Activated CD4-positive, alpha-beta T cell treated with anti-CD3 and anti-CD28 coated beads, Interleukin-2, Interleukin-6, amounts not matched to agents 100 ng/mL and 50 ng/mL, durations not matched to agents 16 hours and 8 hours (primary cell): ENCODE measurements around the gene PDIA3.
A peak's percentile ranks its signal among the peaks of the same experiment; 100 is the strongest.
"Not testable (repeated sequence)": the region's sequence is repeated elsewhere in the genome, so short reads cannot be mapped to it uniquely, and the experiment has no call there.

Experiments used
- DNase-seq: peaks from one replicate; pipeline ENCODE4 v3.0.0-alpha.2; 2020

Gene PDIA3

DNA sequence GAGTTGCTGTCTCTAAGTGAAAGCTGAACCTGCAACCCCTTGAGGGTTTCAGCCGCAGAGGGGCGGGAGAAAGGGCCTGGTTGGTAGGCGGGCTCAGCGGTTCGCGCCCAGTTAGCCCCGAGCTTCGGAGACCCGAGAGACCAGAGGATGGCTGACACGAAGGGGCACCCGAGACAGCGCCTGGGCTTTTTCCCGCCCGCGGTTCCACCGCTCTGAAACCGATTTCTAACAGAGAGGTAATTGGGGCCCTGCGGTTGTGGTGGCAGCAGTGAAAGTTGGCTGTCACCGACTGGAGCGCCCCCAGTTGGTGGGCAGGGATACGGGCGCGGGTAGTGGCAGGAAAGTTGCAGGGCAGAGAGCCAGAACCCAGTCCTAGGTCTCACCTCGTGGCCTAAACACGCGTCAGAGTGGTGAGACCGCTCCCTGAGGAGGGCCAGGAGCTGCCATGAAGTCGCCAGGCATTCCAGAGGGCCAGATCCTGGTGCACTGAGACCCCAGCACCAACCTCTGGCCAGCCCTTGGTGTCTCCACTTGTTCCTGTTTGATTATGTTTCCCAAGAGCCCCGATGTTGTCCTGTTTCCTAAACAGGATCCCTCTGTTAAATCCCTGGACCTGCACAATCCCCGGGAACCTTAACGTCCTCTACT, 31.2 kb downstream of the PDIA3 start:
- peak; percentile 88 for DNase-seq

DNA sequence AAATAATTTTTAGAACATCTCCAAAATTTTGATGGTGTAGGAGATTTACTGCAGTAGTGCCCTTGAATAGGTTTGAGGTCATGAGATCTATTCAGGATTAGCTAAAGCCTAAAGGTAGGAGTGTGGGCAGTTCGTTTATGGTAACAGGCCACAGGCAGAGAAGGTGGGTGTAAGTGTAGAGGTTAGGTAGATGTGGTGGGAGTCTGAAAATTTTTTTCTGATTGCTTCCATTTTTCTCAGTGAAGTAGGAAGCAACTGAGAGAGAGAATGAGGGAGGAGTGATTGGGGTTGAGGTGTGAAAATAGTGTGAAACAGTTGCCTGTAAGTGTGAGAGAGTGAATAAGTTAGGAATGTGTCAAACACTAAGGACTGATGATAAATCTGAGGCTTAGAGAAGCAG, 32.8 kb downstream of the PDIA3 start:
- DNase-seq: no peak

DNA sequence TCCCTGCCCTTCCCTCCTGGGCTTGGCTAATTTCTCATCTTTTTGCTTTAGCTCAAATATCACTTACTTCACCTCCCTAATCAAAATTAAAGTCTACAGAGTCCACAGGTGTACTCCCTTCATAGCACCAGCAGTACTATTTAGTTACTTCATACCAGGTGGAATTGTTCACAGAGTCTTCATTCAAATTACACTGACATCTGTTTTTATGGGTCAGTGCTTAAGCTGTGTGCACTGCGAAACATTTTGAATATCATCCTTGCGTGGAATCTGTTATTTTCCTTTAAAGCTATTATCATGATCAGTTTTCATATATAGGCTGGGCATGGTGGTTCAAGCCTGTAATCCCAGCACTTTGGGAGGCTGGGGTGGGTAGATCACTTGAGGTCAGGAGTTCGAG, 43.2 kb downstream of the PDIA3 start:
- no peak for DNase-seq

DNA sequence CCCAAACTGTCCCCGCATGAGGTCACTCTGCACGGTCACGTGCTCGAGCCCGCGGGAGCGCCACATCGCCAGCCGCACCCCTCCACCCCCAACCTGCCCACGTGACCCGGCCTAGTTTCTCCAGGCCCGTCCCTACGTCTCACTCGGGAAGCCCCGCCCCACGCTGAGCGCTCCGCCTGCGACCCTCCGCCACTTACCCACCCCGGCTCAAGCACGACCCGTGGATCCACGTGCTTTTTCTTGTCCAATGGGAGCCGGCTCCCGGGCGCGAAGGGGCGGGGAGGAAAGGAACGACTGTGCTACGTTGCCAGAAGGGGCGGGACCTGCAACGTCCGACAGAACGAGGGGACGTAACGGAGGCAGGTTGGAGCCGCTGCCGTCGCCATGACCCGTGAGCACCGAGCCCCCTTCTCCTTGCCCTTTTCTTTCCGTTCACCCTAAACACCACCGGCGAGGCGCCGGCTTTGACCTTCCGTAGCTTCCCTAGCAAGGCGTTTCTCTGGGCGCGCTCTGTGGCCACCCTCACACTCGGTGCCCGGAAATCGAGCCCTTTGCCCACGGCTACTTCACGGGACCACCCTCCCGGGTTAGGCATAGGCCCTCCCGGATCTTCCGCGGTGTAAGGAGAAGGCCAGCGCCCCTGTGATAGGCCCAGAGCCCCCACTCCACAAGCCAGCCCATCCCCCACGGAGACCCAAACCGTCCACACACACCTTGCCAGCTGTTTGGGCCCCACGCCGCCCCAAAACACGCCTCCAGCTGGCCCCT, 45.9 kb downstream of the PDIA3 start, which contains the start of gene SERF2:
SERF2 (plus strand) TSS at position 328 of the 768 bp plus-strand sequence; CDS start at position 385, 57 bp downstream.
- peak; percentile 100 for DNase-seq

DNA sequence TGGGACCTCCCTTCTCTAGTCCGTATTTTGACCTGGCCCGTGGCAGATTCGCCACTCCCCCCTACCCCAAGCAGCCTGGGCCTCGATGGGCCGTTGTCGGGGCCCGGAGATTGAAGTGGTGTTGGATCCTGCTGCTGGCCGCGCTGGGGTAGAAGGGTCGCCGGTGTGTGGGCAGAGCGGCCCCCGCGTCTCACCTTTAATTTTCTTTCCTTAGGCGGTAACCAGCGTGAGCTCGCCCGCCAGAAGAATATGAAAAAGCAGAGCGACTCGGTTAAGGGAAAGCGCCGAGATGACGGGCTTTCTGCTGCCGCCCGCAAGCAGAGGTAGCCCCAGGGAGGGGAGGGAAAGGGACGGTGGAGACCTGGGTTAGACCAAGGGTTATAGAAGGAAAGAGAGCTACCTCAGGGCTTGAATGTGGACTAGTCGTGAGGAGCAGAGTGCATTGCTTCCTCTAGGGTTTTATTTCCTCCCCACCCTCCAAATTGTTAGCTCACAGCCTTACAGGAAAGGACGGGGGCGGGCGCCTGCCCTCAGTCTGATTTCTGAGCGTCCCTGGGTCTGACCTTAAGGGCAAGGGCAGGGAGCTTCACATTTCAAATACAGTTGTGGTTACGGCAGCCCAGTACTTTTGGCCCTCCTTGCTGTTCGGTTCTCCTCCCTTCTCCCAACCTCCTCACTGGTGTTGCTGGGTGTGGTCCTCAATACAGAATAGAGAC, 46.7 kb downstream of the PDIA3 start:
- DNase-seq: peak; percentile 51

DNA sequence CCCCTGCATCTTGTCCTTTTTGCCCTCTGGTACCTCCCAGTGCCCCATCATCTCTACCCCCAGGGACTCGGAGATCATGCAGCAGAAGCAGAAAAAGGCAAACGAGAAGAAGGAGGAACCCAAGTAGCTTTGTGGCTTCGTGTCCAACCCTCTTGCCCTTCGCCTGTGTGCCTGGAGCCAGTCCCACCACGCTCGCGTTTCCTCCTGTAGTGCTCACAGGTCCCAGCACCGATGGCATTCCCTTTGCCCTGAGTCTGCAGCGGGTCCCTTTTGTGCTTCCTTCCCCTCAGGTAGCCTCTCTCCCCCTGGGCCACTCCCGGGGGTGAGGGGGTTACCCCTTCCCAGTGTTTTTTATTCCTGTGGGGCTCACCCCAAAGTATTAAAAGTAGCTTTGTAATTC, 47.4 kb downstream of the PDIA3 start:
- DNase-seq: no peak

DNA sequence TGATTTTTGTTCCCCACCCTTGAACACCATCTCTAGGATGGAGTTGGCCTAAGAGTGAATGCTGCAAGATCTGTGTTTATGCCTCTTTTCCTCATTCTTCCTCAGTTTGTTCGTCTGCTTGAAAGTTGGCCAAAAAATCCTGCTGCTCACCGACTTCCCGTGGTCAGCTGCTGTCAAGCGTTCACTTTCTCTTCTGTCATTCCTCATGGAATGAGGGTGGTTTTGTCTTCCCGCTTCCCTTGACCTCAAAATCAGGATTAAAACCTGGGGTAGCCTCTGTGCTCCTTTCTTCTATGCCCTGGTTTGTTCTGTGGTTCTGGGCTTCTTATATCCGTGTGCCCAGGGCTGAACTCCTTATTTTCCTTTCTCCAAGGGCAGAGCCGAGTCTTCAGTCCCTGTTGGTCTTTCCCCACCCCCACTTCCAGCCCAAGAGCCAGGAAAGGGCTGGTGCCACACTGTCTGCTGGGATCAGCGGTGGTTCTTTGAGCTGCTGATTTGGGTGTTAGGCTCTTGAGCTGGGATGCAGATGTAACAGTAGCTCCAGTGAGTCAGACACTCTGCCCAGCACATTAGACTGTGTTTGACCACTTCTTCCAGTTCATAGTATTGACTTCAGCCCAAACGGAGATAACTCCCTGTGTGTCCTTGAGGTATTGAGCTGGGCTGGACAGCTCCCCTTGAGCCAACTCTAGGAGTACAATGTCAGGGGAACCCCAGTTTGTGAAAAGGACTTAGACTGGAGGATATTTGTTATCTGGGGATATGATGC, 48.2 kb downstream of the PDIA3 start:
- DNase-seq: no peak

DNA sequence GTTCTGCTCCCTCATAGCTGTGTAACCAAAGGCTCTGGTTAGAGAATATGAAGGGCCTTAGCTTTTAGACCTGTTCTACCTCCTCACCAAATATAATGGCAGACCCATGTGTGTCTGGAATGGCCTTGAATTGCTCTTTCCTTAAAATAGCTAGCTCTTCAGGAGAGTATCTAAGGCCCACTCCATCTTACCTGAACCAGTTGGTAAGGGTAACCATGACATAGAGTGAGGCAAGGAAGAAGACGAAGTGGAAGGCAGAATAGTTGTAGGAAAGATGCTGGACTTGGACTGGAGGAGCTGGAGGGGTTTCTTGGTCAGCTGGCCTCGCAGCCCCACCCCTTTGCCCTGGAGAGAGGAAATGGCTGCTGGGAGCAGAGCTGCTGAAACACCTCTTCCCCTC, 49.0 kb downstream of the PDIA3 start:
- no peak for DNase-seq

DNA sequence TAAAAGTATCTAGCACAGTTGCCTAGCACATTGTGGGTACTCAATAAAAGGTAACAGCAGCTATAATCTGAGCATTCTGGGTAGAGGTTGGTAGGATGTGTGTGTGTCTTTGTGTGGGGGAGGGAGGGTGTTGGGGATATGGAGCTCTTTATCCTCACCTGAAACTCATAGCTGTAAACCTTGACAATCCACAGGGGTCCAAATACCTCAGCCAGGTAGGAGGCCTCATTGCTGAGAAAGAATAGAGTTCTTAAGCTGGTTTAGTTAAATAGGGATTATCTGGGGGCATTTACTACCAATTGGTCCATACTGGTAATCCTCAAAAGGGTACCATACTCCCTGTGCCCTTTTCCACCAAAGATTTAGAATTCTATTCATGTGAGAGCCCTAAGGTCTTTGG, 49.8 kb downstream of the PDIA3 start:
- no peak for DNase-seq

DNA sequence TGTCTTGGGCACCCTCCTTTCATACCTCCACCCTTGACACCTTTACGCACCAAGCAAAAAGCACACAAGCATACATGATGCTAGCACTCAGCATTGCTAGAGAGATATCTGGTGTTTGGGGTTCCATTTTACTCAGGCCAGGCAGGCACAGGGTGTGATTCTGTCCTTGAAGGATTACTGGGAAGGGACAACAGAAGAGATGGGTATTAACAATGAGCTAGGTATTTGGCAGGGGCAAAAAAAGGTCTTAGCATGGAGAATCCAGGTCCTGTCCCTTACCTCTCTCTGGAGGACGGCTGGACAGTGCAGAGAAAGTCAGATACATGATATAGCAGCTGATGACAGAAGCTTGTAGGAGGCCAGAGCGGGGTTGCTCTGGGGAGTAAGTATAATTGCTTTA, 50.3 kb downstream of the PDIA3 start:
- DNase-seq: no peak

DNA sequence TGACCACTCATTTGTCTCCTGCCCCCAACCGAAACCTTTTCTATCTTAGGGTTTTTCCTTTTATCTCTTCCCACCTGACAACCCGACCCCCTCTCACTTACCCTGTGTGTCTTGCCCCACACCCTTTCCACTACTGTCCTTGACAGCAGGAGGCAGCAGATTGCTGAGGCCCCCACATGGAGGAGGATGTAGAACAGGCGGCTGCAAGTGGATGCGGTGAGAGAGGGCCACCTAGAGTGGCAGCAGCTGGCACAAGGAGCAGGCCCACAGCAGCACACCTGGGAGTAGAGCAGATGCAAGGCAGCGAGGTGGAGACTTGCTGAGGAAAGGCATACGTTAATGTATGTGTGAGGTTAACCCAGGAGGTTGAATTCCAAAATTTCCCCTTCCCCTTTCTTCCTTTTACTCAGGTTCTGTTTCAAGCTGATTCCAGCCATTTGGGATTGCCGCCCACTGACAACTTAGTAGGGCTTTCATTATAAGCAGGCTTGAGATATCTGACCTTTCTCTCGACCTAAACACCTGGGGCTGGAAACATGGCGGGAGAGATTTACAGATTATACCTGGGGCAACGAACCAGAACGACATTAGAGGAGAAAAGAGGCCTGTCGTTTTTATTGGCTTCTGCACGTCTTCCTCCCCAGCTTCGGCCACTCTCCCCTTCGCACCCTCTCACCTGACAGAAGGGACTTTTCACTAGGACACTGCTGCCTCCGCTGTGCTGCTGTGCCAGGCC, 53.1 kb downstream of the PDIA3 start:
- no peak for DNase-seq

DNA sequence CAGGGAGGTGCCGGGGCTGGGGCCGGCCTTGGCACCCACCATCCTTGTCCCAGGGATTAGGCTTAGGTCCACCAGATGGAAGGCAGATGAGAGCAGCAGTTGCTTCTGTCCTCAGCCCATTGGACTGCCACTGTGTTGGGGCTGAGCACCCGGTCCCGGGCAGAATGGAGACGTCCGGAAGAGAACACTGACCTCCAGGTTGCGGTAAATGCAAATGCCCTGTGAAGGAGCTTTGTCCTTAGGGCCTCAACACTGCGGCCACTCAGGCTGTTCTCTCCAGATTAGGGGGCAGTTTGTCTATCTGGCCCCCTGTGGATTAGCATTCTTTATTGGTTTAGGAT, 53.7 kb downstream of the PDIA3 start, which contains the start of gene SERINC4:
SERINC4 (minus strand) TSS at position 276 of the 341 bp plus-strand sequence; CDS start at position 42, 234 bp downstream.
- DNase-seq: no peak

DNA sequence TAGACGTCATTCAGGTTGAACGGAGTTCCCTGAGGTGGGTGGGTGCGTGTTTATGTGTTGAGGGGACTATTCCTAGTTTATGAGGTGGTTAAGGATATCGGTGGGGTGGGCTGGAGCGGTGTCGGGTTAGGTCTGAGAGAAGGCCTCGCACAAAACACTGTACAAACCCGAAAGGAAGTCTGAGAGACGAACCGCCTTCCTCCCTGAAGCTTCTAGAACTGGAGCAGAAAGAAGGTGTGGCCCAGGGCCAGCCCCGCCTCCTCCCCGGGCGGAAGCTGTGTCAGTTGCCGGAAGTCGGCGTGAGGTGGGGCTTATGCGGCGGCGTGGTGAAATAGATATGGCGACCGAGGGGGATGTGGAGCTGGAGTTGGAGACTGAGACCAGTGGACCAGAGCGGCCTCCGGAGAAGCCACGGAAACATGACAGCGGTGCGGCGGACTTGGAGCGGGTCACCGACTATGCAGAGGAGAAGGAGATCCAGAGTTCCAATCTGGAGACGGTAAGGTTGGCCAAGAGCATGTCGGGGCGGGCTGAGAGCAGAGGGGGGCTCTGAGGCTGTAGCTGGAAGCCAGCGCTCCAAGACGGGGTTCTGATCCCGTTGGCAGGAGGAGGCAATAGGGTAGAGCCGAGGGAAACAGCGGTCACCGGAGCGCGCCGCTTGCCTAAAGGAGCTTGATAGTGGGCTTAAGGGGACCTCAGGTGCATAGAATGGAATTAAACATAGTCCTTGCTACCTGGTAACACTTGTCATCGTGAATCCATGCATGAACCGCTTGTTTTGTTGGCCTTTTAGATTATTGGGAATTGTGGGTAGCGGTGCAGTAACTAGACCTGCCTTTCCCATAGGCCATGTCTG, 54.3 kb downstream of the PDIA3 start, which contains the start of gene HYPK:
HYPK (plus strand) TSS at position 314 of the 856 bp plus-strand sequence; CDS start at position 338, 24 bp downstream.
- peak; percentile 94 for DNase-seq

DNA sequence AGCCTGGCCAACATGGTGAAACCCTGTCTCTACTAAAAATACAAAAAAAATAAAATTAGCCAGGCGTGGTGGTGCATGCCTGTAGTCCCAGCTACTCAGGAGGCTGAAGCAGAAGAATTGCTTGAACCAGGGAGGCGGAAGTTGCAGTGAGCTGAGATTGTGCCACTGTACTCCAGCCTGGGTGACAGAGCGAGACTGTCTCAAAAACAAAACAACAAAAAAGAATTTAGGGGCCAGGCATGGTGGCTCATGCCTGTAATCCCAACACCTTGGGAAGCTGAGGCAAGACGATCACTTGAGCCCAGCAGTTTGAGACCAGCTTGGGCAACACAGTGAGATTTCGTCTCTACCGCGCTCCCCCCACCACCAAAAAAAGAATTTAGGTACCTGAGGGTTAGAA, 56.4 kb downstream of the PDIA3 start:
- DNase-seq: not testable (repeated sequence)

DNA sequence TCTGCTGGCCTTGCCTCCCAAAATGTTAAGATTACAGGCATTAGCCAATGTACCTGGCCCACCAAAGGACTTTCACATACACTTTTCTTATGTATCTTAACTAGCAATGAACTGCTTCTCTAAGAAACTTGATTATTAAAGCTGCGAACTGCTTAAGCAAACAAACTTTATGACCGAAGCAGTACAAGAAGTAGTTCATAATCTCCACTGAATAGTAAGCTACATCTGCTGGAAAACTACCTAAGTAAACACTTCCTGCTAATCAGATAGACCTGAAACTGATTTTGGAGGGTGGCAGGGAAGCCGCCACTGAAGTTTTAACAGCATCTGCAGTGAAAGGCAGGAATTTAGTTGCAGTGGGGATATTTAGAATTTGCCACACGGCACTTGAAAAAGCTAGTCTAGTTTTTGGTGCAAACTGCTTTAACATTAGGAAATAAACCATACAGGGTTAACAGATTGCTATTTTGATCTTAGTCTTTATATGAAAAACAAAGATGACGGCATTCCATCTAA, 62.3 kb downstream of the PDIA3 start:
- DNase-seq: no peak

DNA sequence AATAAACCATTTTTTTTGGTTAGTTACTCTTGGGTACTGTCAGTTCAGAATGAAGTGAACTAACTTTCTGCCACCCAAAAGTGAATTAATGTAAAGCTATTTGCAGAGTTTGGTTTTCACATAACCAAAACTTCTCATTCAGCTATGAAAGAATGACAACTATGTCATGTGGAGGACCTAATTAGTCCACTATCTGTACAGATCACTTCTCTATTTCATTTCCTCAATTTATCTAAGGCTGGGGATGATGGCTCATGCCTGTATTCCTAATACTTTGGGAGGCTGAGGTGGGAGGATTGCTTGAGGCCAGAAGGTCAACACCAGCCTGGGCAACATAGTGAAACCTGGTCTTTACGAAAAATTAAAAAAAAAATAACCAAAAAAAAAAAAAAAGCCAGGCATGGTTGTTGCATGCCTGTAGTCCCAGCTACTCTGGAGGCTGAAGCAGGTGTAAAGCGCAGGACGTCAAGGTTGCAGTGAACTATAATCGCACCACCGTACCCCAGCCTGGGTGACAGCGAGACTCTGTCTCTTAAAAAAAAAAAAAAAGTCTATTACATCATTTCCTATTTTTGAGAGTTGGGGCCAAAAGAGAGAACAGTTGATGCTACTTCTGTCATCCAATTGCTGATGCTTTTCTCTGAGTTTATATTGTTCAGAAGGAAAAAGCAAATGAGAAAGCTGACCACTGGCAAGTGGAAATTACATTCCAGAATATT, 62.9 kb downstream of the PDIA3 start:
- DNase-seq: no peak

DNA sequence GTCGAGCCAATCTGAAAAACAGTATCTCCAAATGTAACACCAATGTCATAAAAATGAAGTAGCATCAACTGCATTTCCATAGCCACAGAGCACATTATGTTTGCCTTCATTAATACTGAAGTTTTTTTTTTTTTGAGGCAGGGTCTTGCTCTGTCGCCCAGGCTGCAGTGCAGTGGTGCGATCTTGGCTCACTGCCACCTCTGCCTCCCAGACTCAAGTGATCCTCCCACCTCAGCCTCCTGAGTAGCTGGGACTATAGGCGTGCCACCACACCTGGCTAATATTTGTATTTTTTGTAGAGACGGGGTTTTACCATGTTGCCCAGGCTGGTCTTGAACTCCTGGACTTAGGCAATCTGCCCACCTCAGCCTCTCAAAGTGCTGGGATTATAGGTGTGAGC, 68.8 kb downstream of the PDIA3 start:
- not testable (repeated sequence) for DNase-seq

DNA sequence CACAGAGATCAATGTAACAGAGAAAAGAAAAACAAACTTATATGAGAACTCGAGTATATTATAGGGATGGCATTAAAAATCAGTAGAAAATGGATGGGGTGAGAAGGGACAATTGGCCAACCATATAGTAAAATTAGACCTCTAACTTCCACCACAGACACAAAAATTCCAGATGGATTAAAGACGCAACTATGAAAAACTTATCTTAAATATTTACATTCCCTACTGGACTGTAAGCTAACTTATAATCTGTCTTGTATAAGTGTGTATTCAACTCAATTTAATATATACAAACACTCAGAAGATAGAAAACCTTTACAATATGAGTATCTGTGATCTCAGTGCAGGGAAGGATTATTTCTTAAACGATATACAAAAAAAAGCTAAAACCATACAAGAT, 75.3 kb downstream of the PDIA3 start:
- DNase-seq: no peak
